GM19395 (cell line): ENCODE measurements around the gene SYCP3.
"Not testable (repeated sequence)": the region's sequence is repeated elsewhere in the genome, so short reads cannot be mapped to it uniquely, and the experiment has no call there.

Source experiments
- ATAC-seq: cut with Tn5 transposase; IDR thresholded peaks from one replicate; pipeline ENCODE4 v1.9.1; 2021; ENCODE audit warnings: mild to moderate bottlenecking, moderate library complexity; ENCODE audit not compliant: unreplicated experiment

SYCP3 gene

DNA sequence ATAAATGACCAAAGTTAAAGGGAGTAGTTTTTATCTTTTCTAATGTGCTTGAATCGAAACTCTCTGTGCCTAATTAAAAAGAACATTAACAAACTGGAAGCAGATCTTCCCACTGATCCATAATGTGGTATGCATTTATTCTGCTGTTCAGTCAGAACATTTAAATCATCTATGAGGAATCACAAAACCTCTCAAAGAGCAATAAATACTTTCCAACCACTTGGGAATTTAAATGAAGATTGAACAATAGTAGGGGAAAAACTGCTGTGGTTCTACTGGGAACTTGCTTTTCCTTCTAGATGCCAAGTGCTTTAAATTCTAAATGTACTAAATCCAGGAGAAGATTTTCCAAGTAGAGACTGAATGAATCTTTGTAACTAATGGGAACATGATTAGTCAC is 54.2 kb downstream of the SYCP3 start:
- ATAC-seq = no peak

- not testable (repeated sequence) for ATAC-seq
Measured at GRCh38 chr12:101681627-101682026, 57.6 kb downstream of the SYCP3 start.

DNA sequence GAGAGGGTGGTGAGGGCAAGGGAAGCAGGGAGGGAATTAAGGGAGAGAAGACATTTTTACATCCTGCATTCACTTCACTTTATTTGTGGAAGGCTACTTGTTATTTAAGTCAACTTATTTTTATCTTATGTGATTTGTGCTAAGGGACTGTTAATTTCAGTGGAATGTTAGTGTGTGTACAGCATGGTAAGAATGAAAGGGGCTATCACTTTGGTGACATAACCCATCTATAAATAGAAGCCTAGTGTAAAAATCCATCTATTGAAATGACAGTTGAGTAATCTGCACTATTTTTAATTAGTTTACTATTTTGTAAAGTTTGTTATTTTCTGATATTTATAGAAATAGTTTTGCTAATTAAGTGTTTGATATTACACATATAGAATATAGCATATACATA is 58.6 kb downstream of the SYCP3 start:
- ATAC-seq = no peak

DNA sequence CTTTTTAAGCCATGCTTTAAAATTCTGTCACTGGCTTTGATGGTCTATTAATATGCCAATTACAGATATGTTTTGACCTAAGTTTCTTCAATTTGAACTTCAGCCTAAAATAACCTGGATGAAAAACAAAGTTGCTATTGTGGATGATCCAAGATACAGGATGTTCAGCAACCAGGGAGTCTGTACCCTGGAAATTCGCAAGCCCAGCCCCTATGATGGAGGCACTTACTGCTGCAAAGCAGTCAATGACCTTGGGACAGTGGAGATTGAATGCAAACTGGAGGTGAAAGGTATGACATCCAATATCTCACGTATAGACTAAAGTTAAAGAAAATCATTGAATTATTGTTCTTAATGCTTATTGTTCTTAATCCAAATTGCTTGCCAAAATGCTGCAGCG is 59.0 kb downstream of the SYCP3 start:
- ATAC-seq = no peak
